T-helper 2 cell treated with Interferon-gamma antibody and Interleukin-4, amounts not matched to agents 5 μg/mL and 100 μg/mL, for 36 hours (primary cell): ENCODE results near the gene PPP2R3B.
"Not testable (repeated sequence)": the region's sequence is repeated elsewhere in the genome, so short reads cannot be mapped to it uniquely, and the experiment has no call there.

Source experiments
- DNase-seq: peaks from one replicate; pipeline ENCODE4 v3.0.0; 2021; ENCODE audit warnings: low spot score
- H3K27ac Mint-ChIP-seq: one replicate; pipeline ENCODE4 v1.8.0; 2021; ENCODE audit warnings: mild to moderate bottlenecking, mixed read lengths
- H3K27me3 Mint-ChIP-seq: one replicate; pipeline ENCODE4 v1.8.0; 2021; ENCODE audit warnings: low read depth, mixed read lengths
- H3K36me3 Mint-ChIP-seq: one replicate; pipeline ENCODE4 v1.8.0; 2021; ENCODE audit warnings: low read depth, mixed read lengths
- H3K4me1 Mint-ChIP-seq: one replicate; pipeline ENCODE4 v1.8.0; 2021; ENCODE audit warnings: low read depth, mixed read lengths
- H3K4me3 Mint-ChIP-seq: one replicate; pipeline ENCODE4 v1.8.0; 2022; ENCODE audit warnings: mild to moderate bottlenecking, moderate library complexity, mixed read lengths
- H3K9me3 Mint-ChIP-seq: one replicate; pipeline ENCODE4 v1.8.0; 2021; ENCODE audit warnings: mixed read lengths

PPP2R3B gene

GRCh38 chrX:420496-421223 lies 34.0 kb upstream of the PPP2R3B start:
- Mint-ChIP-seq H3K27me3 (no peaks in the 10 kb centered on the region), H3K4me1 (no peaks in the 10 kb centered on the region), H3K27ac (no peak overlapping the region), H3K4me3 (no peak overlapping the region), H3K36me3 (no peaks in the 10 kb centered on the region), H3K9me3 (no peaks in the 10 kb centered on the region)
- no peak for DNase-seq

- H3K4me3 Mint-ChIP-seq, result no peak overlapping the region
Observed at GRCh38 chrX:418927-419729, 32.4 kb upstream of the PPP2R3B start.

GRCh38 chrX:415498-415897 lies 28.8 kb upstream of the PPP2R3B start:
- H3K27me3 Mint-ChIP-seq, H3K4me3 Mint-ChIP-seq, DNase-seq, H3K4me1 Mint-ChIP-seq, H3K9me3 Mint-ChIP-seq, H3K27ac Mint-ChIP-seq, H3K36me3 Mint-ChIP-seq: not testable (repeated sequence)

More at GRCh38 chrX:418927-419729, 32.4 kb upstream of the PPP2R3B start:
- H3K9me3 Mint-ChIP-seq, result no peaks in the 10 kb centered on the region
- H3K4me1 Mint-ChIP-seq, result no peaks in the 10 kb centered on the region
- DNase-seq, result no peak
- no peaks in the 10 kb centered on the region for H3K27me3 Mint-ChIP-seq
- no peaks in the 10 kb centered on the region for H3K36me3 Mint-ChIP-seq
- no peak overlapping the region for H3K27ac Mint-ChIP-seq

GRCh38 chrX:413322-414201 lies 26.9 kb upstream of the PPP2R3B start:
- no peak overlapping the region for H3K27ac Mint-ChIP-seq
- H3K36me3 Mint-ChIP-seq, result peaks cover 3% of the 10 kb centered on the region
- H3K4me1 Mint-ChIP-seq, result no peaks in the 10 kb centered on the region
- H3K4me3 Mint-ChIP-seq, result no peak overlapping the region
- H3K27me3 Mint-ChIP-seq, result no peaks in the 10 kb centered on the region
- H3K9me3 Mint-ChIP-seq, result peaks cover 6% of the 10 kb centered on the region
- no peak for DNase-seq

- Mint-ChIP-seq H3K27ac (no peak overlapping the region), H3K4me1 (no peaks in the 10 kb centered on the region), H3K4me3 (no peak overlapping the region)
Observed at GRCh38 chrX:410296-410695, 23.6 kb upstream of the PPP2R3B start.

GRCh38 chrX:405149-405548 lies 18.4 kb upstream of the PPP2R3B start:
- Mint-ChIP-seq H3K4me1 (no peaks in the 10 kb centered on the region), H3K36me3 (peaks cover 3% of the 10 kb centered on the region), H3K27ac (no peak overlapping the region), H3K9me3 (peaks cover 6% of the 10 kb centered on the region), H3K4me3 (no peak overlapping the region), H3K27me3 (no peaks in the 10 kb centered on the region)
- no peak for DNase-seq

More at GRCh38 chrX:410296-410695, 23.6 kb upstream of the PPP2R3B start:
- Mint-ChIP-seq H3K36me3 (peaks cover 3% of the 10 kb centered on the region), H3K27me3 (no peaks in the 10 kb centered on the region), H3K9me3 (peaks cover 6% of the 10 kb centered on the region)
- no peak for DNase-seq

- H3K27ac Mint-ChIP-seq, result no peak overlapping the region
- no peaks in the 10 kb centered on the region for H3K4me1 Mint-ChIP-seq
- no peak overlapping the region for H3K4me3 Mint-ChIP-seq
- peaks cover 6% of the 10 kb centered on the region for H3K9me3 Mint-ChIP-seq
- no peak for DNase-seq
- H3K36me3 Mint-ChIP-seq, result peaks cover 3% of the 10 kb centered on the region
- H3K27me3 Mint-ChIP-seq, result no peaks in the 10 kb centered on the region
Observed at GRCh38 chrX:404656-405055, 17.9 kb upstream of the PPP2R3B start.

- H3K9me3 Mint-ChIP-seq, result no peaks in the 10 kb centered on the region
- no peaks in the 10 kb centered on the region for H3K27me3 Mint-ChIP-seq
- no peaks in the 10 kb centered on the region for H3K36me3 Mint-ChIP-seq
- H3K27ac Mint-ChIP-seq, result no peak overlapping the region
- DNase-seq, result no peak
- H3K4me1 Mint-ChIP-seq, result no peaks in the 10 kb centered on the region
- no peak overlapping the region for H3K4me3 Mint-ChIP-seq
Observed at GRCh38 chrX:402857-403256, 16.1 kb upstream of the PPP2R3B start.

GRCh38 chrX:400258-400657 lies 13.6 kb upstream of the PPP2R3B start:
- Mint-ChIP-seq H3K9me3 (no peaks in the 10 kb centered on the region), H3K4me1 (no peaks in the 10 kb centered on the region), H3K27me3 (no peaks in the 10 kb centered on the region), H3K4me3 (no peak overlapping the region), H3K27ac (no peak overlapping the region), H3K36me3 (no peaks in the 10 kb centered on the region)
- DNase-seq, result no peak

GRCh38 chrX:397575-397974 lies 10.9 kb upstream of the PPP2R3B start:
- Mint-ChIP-seq H3K4me3 (no peak overlapping the region), H3K27ac (no peak overlapping the region), H3K27me3 (no peaks in the 10 kb centered on the region), H3K36me3 (no peaks in the 10 kb centered on the region), H3K4me1 (no peaks in the 10 kb centered on the region), H3K9me3 (no peaks in the 10 kb centered on the region)
- no peak for DNase-seq

- Mint-ChIP-seq H3K27me3 (no peaks in the 10 kb centered on the region), H3K9me3 (no peaks in the 10 kb centered on the region), H3K36me3 (no peaks in the 10 kb centered on the region), H3K4me3 (no peak overlapping the region), H3K27ac (no peak overlapping the region), H3K4me1 (no peaks in the 10 kb centered on the region)
- no peak for DNase-seq
Observed at GRCh38 chrX:394830-395229, 8.1 kb upstream of the PPP2R3B start.

- Mint-ChIP-seq H3K36me3 (no peaks in the 10 kb centered on the region), H3K27me3 (no peaks in the 10 kb centered on the region), H3K9me3 (no peaks in the 10 kb centered on the region), H3K27ac (no peak overlapping the region), H3K4me3 (no peak overlapping the region), H3K4me1 (no peaks in the 10 kb centered on the region)
- no peak for DNase-seq
Observed at GRCh38 chrX:392575-392846, 5.8 kb upstream of the PPP2R3B start.

- Mint-ChIP-seq H3K9me3 (no peaks in the 10 kb centered on the region), H3K27me3 (peaks cover 3% of the 10 kb centered on the region), H3K4me1 (peaks cover 5% of the 10 kb centered on the region), H3K4me3 (no peak overlapping the region), H3K27ac (no peak overlapping the region), H3K36me3 (peaks cover 3% of the 10 kb centered on the region)
- DNase-seq, result no peak
Observed at GRCh38 chrX:391717-392574, 5.2 kb upstream of the PPP2R3B start.
